WERI-Rb-1 (cell line): Measurements from ENCODE around the gene BTG2.
"Not testable (repeated sequence)": the region's sequence is repeated elsewhere in the genome, so short reads cannot be mapped to it uniquely, and the experiment has no call there.

ENCODE experiments used
- DNase-seq: peaks from one replicate; pipeline ENCODE4 v3.0.0-alpha.2; 2020
- H3K27ac ChIP-seq: fragments of 250-450 bp; sonication (Bioruptor Pico); 2 replicates; pipeline ENCODE4 v1.5.1; 2020; ENCODE audit warnings: mild to moderate bottlenecking, moderate library complexity
- H3K27me3 ChIP-seq: fragments of 250-450 bp; sonication (Bioruptor Pico); 2 replicates; pipeline ENCODE4 v1.5.1; 2021; ENCODE audit warnings: mild to moderate bottlenecking, low read depth, moderate library complexity; ENCODE audit not compliant: insufficient read depth, severe bottlenecking
- H3K36me3 ChIP-seq: fragments of 250-450 bp; sonication (Bioruptor Pico); 2 replicates; pipeline ENCODE4 v1.5.1; 2020; ENCODE audit warnings: mild to moderate bottlenecking, moderate library complexity
- H3K4me3 ChIP-seq: 2 replicates; pipeline ENCODE4 v1.5.1; 2011; ENCODE audit warnings: low read depth, mild to moderate bottlenecking, control low read depth, low read length
- H3K9me3 ChIP-seq: fragments of 250-450 bp; sonication (Bioruptor Pico); 2 replicates; pipeline ENCODE4 v1.5.1; 2021; ENCODE audit warnings: mild to moderate bottlenecking, moderate library complexity; ENCODE audit not compliant: severe bottlenecking
- TF ChIP-seq, protein P1 (sequence below): IDR thresholded peaks from 2 replicates; pipeline ENCODE4 v1.5.1; 2011; ENCODE audit warnings: low read depth, mild to moderate bottlenecking, control low read depth, inconsistent platforms, low read length

The BTG2 gene, protein sequence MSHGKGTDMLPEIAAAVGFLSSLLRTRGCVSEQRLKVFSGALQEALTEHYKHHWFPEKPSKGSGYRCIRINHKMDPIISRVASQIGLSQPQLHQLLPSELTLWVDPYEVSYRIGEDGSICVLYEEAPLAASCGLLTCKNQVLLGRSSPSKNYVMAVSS

DNA sequence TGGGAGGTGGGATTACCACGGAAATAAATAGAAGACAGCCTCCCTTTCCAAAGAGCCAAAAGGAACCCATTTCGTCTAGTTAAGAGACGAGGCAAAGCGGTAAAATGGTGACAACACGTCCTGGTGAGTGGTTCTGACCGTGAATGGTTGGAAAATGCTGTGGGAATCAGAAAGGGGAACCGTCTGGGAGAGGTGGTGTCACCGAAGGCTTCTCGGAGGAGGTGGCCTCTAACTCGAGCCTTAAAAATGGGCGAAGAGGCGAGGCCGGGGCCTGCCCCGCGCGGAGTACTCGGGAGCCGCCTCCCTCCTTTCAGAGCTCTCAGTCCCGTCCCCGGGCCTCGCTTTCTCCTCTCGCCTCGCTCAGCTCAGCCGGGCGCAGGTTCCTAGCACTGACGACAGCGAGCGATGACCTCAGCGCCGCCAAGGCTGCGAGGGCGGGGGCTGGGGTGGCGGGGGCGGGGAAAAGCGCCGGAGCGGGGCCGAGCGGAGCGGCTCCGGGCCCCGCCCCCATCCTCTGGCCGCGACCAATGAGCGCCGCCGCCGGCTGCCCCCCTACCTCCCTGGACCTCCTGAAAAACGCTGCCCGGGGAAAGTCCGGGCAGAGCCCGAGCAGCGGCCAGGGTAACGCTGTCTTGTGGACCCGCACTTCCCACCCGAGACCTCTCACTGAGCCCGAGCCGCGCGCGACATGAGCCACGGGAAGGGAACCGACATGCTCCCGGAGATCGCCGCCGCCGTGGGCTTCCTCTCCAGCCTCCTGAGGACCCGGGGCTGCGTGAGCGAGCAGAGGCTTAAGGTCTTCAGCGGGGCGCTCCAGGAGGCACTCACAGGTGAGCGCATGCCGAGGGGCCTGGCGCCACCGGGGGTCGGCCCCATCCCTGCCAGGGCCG, at the start of gene BTG2:
Gene BTG2, plus strand, starts transcription at position 601 of the 890 bp plus-strand sequence. Its CDS starts 88 bp downstream, at position 689.
- Histone ChIP-seq H3K27ac (peak within 1 kb of the TSS; percentile 86), H3K36me3 (peaks cover 48% of the 10 kb centered on the region), H3K27me3 (no peaks in the 10 kb centered on the region), H3K4me3 (peak within 1 kb of the TSS; percentile 85), H3K9me3 (no peaks in the 10 kb centered on the region)
- TF ChIP-seq, protein P1, sequence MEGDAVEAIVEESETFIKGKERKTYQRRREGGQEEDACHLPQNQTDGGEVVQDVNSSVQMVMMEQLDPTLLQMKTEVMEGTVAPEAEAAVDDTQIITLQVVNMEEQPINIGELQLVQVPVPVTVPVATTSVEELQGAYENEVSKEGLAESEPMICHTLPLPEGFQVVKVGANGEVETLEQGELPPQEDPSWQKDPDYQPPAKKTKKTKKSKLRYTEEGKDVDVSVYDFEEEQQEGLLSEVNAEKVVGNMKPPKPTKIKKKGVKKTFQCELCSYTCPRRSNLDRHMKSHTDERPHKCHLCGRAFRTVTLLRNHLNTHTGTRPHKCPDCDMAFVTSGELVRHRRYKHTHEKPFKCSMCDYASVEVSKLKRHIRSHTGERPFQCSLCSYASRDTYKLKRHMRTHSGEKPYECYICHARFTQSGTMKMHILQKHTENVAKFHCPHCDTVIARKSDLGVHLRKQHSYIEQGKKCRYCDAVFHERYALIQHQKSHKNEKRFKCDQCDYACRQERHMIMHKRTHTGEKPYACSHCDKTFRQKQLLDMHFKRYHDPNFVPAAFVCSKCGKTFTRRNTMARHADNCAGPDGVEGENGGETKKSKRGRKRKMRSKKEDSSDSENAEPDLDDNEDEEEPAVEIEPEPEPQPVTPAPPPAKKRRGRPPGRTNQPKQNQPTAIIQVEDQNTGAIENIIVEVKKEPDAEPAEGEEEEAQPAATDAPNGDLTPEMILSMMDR, result 0 out of 2 replicates have a peak, but pooled peaks have one; percentile 4
- DNase-seq, result peak; percentile 99

DNA sequence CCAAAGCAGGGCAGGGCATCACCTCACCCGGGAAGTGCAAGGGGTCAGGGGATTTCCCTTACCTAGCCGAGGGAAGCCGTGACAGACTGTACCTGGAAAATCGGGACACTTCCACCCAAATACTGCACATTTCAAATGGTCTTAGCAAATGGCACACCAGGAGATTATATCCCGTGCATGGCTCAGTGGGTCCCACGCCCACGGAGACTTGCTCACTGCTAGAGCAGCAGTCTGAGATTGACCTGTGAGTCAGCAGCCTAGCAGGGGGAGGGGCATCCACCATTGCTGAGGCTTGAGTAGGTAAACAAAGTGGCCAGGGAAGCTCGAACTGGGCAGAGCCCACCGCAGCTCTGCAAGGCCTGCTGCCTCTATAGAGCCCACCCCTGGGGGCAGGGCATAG, 48.7 kb upstream of the BTG2 start:
- not testable (repeated sequence) for H3K27me3 ChIP-seq, DNase-seq, H3K27ac ChIP-seq, H3K36me3 ChIP-seq, H3K4me3 ChIP-seq
- peaks cover 50% of the 10 kb centered on the region for H3K9me3 ChIP-seq

DNA sequence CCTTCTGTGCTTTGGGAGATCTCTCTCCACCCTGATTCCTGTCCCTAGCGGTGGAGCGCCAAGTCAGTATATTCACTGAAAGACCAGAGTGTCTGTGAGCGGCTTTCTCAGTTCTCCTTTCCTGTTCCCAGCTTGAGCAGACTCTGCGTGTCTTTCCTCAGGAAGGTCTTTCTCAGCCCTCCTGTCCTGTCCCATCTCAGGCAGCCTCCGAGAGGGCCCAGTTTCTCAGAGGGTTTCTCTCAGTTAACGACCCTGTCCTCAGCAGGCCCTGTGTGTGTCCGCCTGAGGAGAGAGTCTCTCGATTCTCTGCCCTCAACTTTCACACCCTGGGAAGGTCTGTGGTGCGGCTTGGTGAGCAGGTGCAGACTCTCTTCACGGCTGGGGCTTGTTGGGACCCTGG, 41.8 kb upstream of the BTG2 start:
- no peaks in the 10 kb centered on the region for H3K27me3 ChIP-seq
- no peak overlapping the region for H3K4me3 ChIP-seq
- peaks cover 13% of the 10 kb centered on the region for H3K9me3 ChIP-seq
- TF ChIP-seq, protein P1, result no peak
- no peaks in the 10 kb centered on the region for H3K36me3 ChIP-seq
- DNase-seq, result no peak
- peak overlapping the region; percentile 46 for H3K27ac ChIP-seq

DNA sequence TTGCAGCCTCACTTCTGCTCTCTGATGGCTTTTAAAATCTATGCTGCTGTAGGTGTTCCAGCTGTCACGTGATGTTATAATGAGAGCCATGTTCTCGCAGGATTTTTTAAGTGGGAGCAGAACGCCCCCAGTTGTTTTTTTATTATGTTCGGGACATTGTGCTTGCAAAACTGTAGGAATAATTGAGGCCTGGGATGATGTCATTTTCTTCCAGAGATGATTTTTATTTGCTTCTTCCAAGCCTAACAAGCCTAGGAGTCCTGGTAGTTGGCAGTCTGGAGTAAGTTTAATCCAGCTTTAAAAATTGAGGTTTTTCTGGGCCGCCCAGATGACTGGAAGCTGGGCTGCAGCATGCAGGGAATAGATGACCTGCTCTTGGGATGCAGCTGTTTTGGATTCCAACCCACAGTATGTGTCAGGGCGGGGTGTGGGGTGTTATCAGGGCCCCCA, 41.2 kb upstream of the BTG2 start:
- H3K36me3 ChIP-seq, result no peaks in the 10 kb centered on the region
- H3K27ac ChIP-seq, result peak overlapping the region; percentile 46
- no peaks in the 10 kb centered on the region for H3K27me3 ChIP-seq
- no peak overlapping the region for H3K4me3 ChIP-seq
- TF ChIP-seq, protein P1, result no peak
- no peak for DNase-seq
- peaks cover 10% of the 10 kb centered on the region for H3K9me3 ChIP-seq

- TF ChIP-seq, protein P1, result no peak
- H3K4me3 ChIP-seq, result no peak overlapping the region
- no peak for DNase-seq
- no peaks in the 10 kb centered on the region for H3K36me3 ChIP-seq
- H3K9me3 ChIP-seq, result peaks cover 7% of the 10 kb centered on the region
- no peaks in the 10 kb centered on the region for H3K27me3 ChIP-seq
- peak overlapping the region; percentile 83 for H3K27ac ChIP-seq
These were observed 39.8 kb upstream of the BTG2 start for GRCh38 chr1:203265541-203265940.

DNA sequence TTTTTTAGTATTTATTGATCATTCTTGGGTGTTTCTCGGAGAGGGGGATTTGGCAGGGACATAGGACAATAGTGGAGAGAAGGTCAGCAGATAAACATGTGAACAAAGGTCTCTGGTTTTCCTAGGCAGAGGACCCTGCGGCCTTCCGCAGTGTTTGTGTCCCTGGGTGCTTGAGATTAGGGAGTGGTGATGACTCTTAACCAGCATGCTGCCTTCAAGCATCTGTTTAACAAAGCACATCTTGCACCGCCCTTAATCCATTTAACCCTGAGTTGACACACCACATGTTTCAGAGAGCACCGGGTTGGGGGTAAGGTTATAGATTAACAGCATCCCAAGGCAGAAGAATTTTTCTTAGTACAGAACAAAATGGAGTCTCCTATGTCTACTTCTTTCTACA, 39.2 kb upstream of the BTG2 start:
- H3K36me3 ChIP-seq, DNase-seq, H3K4me3 ChIP-seq, H3K9me3 ChIP-seq, H3K27me3 ChIP-seq: not testable (repeated sequence)
- peak overlapping the region; percentile 83 for H3K27ac ChIP-seq
